A549 (cell line): ENCODE measurements around the gene MSRB3.

Experiments used
- CEBPB ChIP-seq, 2 experiments: fragments of >200 bp in 1 of 2; sonication (Bioruptor Twin) in 1 of 2; formaldehyde crosslinking in 1 of 2; IDR thresholded peaks; 2 replicates each; pipeline ENCODE4 v1.6.1; 2012 to 2016
- CHD4 ChIP-seq: fragments of 200-600 bp; sonication (generic); IDR thresholded peaks from 2 replicates; pipeline ENCODE4 v1.6.1; 2016; ENCODE audit warnings: antibody characterized with exemption, mild to moderate bottlenecking, borderline replicate concordance
- EP300 ChIP-seq, 2 experiments: fragments of >200 bp; sonication (Bioruptor Twin); formaldehyde crosslinking; IDR thresholded peaks; 2 replicates in 1 of 2; 3 replicates in 1 of 2; pipeline ENCODE4 v1.6.1; 2016 to 2017
- FOSB ChIP-seq: fragments of 250-450 bp; sonication (Bioruptor Pico); IDR thresholded peaks from 2 replicates; pipeline ENCODE4 v1.5.0; 2020; ENCODE audit warnings: mild to moderate bottlenecking, moderate library complexity
- KDM1A ChIP-seq: fragments of 200-600 bp; sonication (generic); IDR thresholded peaks from 2 replicates; pipeline ENCODE4 v1.6.1; 2016; ENCODE audit warnings: low read depth, mild to moderate bottlenecking
- MAZ ChIP-seq: fragments of 150-350 bp; IDR thresholded peaks from 2 replicates; pipeline ENCODE4 v1.6.1; 2014; ENCODE audit warnings: antibody characterized with exemption, low read depth, low read length, borderline replicate concordance
- NFE2L2 ChIP-seq: fragments of 150-350 bp; conservative IDR thresholded peaks from 2 replicates; pipeline ENCODE4 v1.6.1; 2014; ENCODE audit warnings: low read length
- POLR2A ChIP-seq: IDR thresholded peaks from 2 replicates; pipeline ENCODE4 v1.6.1; 2012; ENCODE audit warnings: mild to moderate bottlenecking, low read length
- SMC3 ChIP-seq: fragments of >200 bp; sonication (Bioruptor Twin); formaldehyde crosslinking; IDR thresholded peaks from 3 replicates; pipeline ENCODE4 v1.6.1; 2018; ENCODE audit warnings: inconsistent platforms
- TF ChIP-seq, protein P1 (sequence below): fragments of >200 bp; sonication (Bioruptor Twin); formaldehyde crosslinking; IDR thresholded peaks from 3 replicates; pipeline ENCODE4 v1.5.1; 2016
- TF ChIP-seq, protein P2 (sequence below): fragments of 250-450 bp; sonication (Bioruptor Pico); IDR thresholded peaks from 2 replicates; pipeline ENCODE4 v1.5.0; 2021; ENCODE audit warnings: mild to moderate bottlenecking, moderate library complexity, borderline replicate concordance
- TF ChIP-seq, protein P3 (sequence below): IDR thresholded peaks from 2 replicates; pipeline ENCODE4 v1.6.1; 2012

- TF ChIP-seq, protein P1, sequence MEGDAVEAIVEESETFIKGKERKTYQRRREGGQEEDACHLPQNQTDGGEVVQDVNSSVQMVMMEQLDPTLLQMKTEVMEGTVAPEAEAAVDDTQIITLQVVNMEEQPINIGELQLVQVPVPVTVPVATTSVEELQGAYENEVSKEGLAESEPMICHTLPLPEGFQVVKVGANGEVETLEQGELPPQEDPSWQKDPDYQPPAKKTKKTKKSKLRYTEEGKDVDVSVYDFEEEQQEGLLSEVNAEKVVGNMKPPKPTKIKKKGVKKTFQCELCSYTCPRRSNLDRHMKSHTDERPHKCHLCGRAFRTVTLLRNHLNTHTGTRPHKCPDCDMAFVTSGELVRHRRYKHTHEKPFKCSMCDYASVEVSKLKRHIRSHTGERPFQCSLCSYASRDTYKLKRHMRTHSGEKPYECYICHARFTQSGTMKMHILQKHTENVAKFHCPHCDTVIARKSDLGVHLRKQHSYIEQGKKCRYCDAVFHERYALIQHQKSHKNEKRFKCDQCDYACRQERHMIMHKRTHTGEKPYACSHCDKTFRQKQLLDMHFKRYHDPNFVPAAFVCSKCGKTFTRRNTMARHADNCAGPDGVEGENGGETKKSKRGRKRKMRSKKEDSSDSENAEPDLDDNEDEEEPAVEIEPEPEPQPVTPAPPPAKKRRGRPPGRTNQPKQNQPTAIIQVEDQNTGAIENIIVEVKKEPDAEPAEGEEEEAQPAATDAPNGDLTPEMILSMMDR = no peak
- TF ChIP-seq FOSB (CRISPR knock-in tag) (no peak), CEBPB (IDR thresholded peaks at IDR 0.05) (no peak), CHD4 (no peak), EP300 (IDR thresholded peaks at IDR 0.05) (no peak), SMC3 (no peak), NFE2L2 (no peak), MAZ (no peak), POLR2A (no peak), KDM1A (no peak)
- TF ChIP-seq, protein P2, sequence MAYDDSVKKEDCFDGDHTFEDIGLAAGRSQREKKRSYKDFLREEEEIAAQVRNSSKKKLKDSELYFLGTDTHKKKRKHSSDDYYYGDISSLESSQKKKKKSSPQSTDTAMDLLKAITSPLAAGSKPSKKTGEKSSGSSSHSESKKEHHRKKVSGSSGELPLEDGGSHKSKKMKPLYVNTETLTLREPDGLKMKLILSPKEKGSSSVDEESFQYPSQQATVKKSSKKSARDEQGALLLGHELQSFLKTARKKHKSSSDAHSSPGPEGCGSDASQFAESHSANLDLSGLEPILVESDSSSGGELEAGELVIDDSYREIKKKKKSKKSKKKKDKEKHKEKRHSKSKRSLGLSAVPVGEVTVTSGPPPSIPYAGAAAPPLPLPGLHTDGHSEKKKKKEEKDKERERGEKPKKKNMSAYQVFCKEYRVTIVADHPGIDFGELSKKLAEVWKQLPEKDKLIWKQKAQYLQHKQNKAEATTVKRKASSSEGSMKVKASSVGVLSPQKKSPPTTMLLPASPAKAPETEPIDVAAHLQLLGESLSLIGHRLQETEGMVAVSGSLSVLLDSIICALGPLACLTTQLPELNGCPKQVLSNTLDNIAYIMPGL (CRISPR knock-in tag) = no peak
- TF ChIP-seq, protein P3, sequence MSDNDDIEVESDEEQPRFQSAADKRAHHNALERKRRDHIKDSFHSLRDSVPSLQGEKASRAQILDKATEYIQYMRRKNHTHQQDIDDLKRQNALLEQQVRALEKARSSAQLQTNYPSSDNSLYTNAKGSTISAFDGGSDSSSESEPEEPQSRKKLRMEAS = no peak
Observed at GRCh38 chr12:65311260-65311659, 32.8 kb downstream of the MSRB3 start.
